ENCODE measurements around the gene APBA2.

- no peak for TF ChIP-seq CTCF (conservative IDR thresholded peaks at IDR 0.05; ENCODE audit: low read depth, low read length)
- TF ChIP-seq EZH2 (IDR thresholded peaks at IDR 0.05; ENCODE audit: borderline replicate concordance, low read depth, low read length, poor library complexity, severe bottlenecking) = no peak
Observed at GRCh38 chr15:28947221-28947674, 61.5 kb downstream of the APBA2 start.
